Heart left ventricle (tissue), 13 donors: ENCODE data around the gene DNAH5.

ENCODE experiments used
- POLR2A ChIP-seq, 2 donors: fragments of 450-650 bp; IDR thresholded peaks; one replicate each; pipeline ENCODE4 v1.6.1; 2017; ENCODE audit warnings: antibody characterized with exemption in 2 of 2, mild to moderate bottlenecking in 2 of 2, moderate library complexity in 2 of 2
- TF ChIP-seq, protein P1 (sequence below), 12 donors: fragments of 200-600 bp; sonication (generic) in 4 of 12; IDR thresholded peaks; one replicate each; pipeline versions ENCODE4 v1.5.0 to v1.8.0; 2018 to 2022; ENCODE audit warnings: antibody characterized with exemption in 12 of 12, mild to moderate bottlenecking in 5 of 12
- donor health status: ischemic (EF 13 %, LVEDD 7.1; RV severe dilation, severe dysfunction).
- donor health status: DM: no; HTN: yes; CAD: no.
- donor health status: DM: no; HTN: no; CAD: no.
- donor health status: ischemic (EF 25% LVEDD 6.9; RV normal size, moderate dysfunction).
- donor health status: ischemic (EF 25% LVEDD 5.7; RV mildly dilated, moderate dysfunction).
- donor health status: ischemic (EF 35%, LVEDD 5.7; RV mildly dilated, moderate dysfunction).
- donor health status: nonischemic (EF 11% LVEDD 7.7; RV severe dilation, severe dysfunction).
- donor health status: DM: yes; HTN: yes; CAD: no.
- donor health status: PGD.
- donor health status: ischemic (EF 29% LVEDD 5.4; RV normal size, mild dysfunction).
- donor health status: nonischemic (EF 23%, LVEDD 6.1; RV moderate dilation, normal function).

DNA sequence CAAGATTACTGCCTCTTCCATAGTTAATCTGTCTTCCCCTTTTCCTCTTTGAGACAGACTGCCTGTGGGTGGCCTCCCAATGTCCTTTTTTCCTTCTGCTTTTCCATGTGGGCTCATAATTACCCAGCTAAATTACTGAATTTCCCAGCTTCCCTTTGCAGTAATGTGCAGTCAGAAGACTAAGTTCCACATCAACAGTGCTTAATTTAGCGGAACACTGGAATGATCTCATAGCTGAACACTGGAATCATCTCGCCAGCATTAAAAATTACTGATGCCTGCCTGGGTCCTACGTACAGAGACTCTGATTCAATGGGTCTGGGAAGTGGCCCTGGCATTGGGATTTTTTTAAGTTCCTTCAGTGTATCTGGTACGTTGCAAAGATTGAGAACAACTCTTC is 84.3 kb downstream of the DNAH5 start:
- TF ChIP-seq, protein P1, sequence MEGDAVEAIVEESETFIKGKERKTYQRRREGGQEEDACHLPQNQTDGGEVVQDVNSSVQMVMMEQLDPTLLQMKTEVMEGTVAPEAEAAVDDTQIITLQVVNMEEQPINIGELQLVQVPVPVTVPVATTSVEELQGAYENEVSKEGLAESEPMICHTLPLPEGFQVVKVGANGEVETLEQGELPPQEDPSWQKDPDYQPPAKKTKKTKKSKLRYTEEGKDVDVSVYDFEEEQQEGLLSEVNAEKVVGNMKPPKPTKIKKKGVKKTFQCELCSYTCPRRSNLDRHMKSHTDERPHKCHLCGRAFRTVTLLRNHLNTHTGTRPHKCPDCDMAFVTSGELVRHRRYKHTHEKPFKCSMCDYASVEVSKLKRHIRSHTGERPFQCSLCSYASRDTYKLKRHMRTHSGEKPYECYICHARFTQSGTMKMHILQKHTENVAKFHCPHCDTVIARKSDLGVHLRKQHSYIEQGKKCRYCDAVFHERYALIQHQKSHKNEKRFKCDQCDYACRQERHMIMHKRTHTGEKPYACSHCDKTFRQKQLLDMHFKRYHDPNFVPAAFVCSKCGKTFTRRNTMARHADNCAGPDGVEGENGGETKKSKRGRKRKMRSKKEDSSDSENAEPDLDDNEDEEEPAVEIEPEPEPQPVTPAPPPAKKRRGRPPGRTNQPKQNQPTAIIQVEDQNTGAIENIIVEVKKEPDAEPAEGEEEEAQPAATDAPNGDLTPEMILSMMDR (IDR thresholded peaks at IDR 0.05), result no peak
- no peak for TF ChIP-seq POLR2A (IDR thresholded peaks at IDR 0.05)
